AG09309 (cell line): ENCODE data around the gene SLC22A7.

ENCODE experiments used
- DNase-seq: peaks from one replicate; pipeline ENCODE4 v3.0.0-alpha.2; 2010; ENCODE audit warnings: low read depth
- H3K4me3 ChIP-seq: 2 replicates; pipeline ENCODE4 v1.5.1; 2011; ENCODE audit warnings: mild to moderate bottlenecking, low read depth, low read length, moderate library complexity; ENCODE audit not compliant: control insufficient read depth
- CTCF ChIP-seq: IDR thresholded peaks from 2 replicates; pipeline ENCODE4 v1.5.1; 2011; ENCODE audit warnings: mild to moderate bottlenecking, low read depth, low read length, inconsistent platforms; ENCODE audit not compliant: insufficient read depth, control insufficient read depth; ENCODE audit errors: missing control alignments

Gene SLC22A7

DNA sequence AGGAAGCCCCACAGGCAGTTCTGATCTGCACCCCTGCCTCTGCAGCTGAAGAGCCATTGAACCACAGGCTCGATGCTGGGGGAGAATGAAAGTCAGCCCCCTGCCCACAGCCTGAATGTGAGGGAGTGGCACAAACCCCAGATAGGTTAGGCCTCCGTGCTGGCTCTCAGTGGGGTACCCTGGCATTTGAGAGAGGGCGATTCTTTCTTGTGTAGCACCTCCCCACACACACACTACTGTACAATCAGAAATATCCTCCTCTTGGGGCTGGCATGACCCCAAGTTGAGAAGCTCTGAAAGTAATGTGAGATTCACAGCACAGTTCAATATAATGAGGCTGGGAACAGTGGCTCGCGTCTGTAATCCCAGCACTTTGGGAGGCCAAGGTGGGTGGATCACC, 36.9 kb upstream of the SLC22A7 start:
- no peak for DNase-seq
- no peak for TF ChIP-seq CTCF
- H3K4me3 ChIP-seq, result no peak overlapping the region

- H3K4me3 ChIP-seq, result no peak overlapping the region
- TF ChIP-seq CTCF, result no peak
- DNase-seq, result no peak
Measured at GRCh38 chr6:43262000-43262779, 35.9 kb upstream of the SLC22A7 start.

GRCh38 chr6:43262780-43263313, 35.2 kb upstream of the SLC22A7 start:
- no peak for DNase-seq
- TF ChIP-seq CTCF, result no peak
- no peak overlapping the region for H3K4me3 ChIP-seq

- H3K4me3 ChIP-seq, result no peak overlapping the region
- peak; percentile 82 for TF ChIP-seq CTCF
- peak; percentile 7 for DNase-seq
Measured at GRCh38 chr6:43263314-43264178, 34.5 kb upstream of the SLC22A7 start.

GRCh38 chr6:43264599-43265145, 33.4 kb upstream of the SLC22A7 start:
- no peak for TF ChIP-seq CTCF
- no peak for DNase-seq
- no peak overlapping the region for H3K4me3 ChIP-seq

DNA sequence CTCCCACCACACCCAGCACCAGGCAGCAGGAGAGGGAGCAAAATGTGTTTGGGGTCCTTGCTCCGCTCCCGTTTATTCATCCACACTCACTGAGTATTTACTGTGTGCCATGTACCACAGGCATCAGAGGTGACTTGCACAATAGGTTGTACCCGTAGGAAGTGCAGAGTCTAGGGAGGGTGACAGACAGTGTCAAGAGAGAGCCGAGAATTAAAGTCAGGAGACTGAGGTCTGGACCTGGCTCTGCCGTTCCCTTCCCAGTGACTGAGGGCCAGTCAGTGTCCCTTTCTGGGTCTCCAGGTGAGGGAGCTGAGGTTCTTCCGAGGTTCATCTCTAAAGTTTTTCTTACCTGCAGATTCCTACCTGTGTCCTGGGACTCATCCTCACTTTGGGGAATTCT, 32.5 kb upstream of the SLC22A7 start:
- DNase-seq, result no peak
- no peak for TF ChIP-seq CTCF
- no peak overlapping the region for H3K4me3 ChIP-seq
